Cardiac fibroblast (primary cell): ENCODE measurements around the gene PNPLA1.

Experiments used
- DNase-seq, 2 donors: peaks; one replicate each; pipeline versions ENCODE4 v3.0.0 to v3.0.0-alpha.2; 2010; ENCODE audit warnings: low read depth in 2 of 2
- H3K4me3 ChIP-seq, 2 donors: replicated peaks in 1 of 2; 1 replicate in 1 of 2; 2 replicates in 1 of 2; pipeline ENCODE4 v1.5.1; 2011; ENCODE audit warnings: low read depth in 2 of 2, low read length in 2 of 2, mild to moderate bottlenecking in 2 of 2, moderate library complexity in 1 of 2
- CTCF ChIP-seq: IDR thresholded peaks from one replicate; pipeline ENCODE4 v1.5.1; 2011; ENCODE audit warnings: low read depth, mild to moderate bottlenecking, low read length, inconsistent platforms

The PNPLA1 gene

GRCh38 chr6:36343109-36343680 is 73.3 kb downstream of the PNPLA1 start:
- H3K4me3 ChIP-seq = no peak overlapping the region
- no peak for DNase-seq
- no peak for TF ChIP-seq CTCF

GRCh38 chr6:36345681-36346466 is 76.0 kb downstream of the PNPLA1 start:
- no peak for DNase-seq
- no peak for TF ChIP-seq CTCF
- no peak overlapping the region for H3K4me3 ChIP-seq

- DNase-seq = no peak
Observed at GRCh38 chr6:36346486-36347273, 76.8 kb downstream of the PNPLA1 start.

GRCh38 chr6:36347621-36348020 is 77.8 kb downstream of the PNPLA1 start:
- H3K4me3 ChIP-seq = no peak overlapping the region
- TF ChIP-seq CTCF = no peak
- DNase-seq = peak in 1 of 2 donors; percentile 74

More at GRCh38 chr6:36346486-36347273, 76.8 kb downstream of the PNPLA1 start:
- TF ChIP-seq CTCF = no peak
- no peak overlapping the region for H3K4me3 ChIP-seq

- TF ChIP-seq CTCF = no peak
- no peak overlapping the region for H3K4me3 ChIP-seq
- no peak for DNase-seq
Observed at GRCh38 chr6:36349240-36349639, 79.4 kb downstream of the PNPLA1 start.

- TF ChIP-seq CTCF = no peak
- peak; percentile 31 to 44 for DNase-seq
Observed at GRCh38 chr6:36350082-36350481, 80.2 kb downstream of the PNPLA1 start.

More at GRCh38 chr6:36350082-36350481, 80.2 kb downstream of the PNPLA1 start:
- no peak overlapping the region for H3K4me3 ChIP-seq
